ENCODE measurements around the gene CAMTA1. TPM values are rescaled to one million over a fixed set of nuclear protein-coding genes. Genes with fewer than 3 reads are reported as not detected.

The CAMTA1 gene
- total RNA-seq, 2 donors from 2014 or later = 100 to 102 TPM

- WGBS = 97% methylated on average over 2 of the region's 2 CpGs
- no peaks in the 10 kb centered on the region for H3K4me1 ChIP-seq (replicated peaks)
- H3K36me3 ChIP-seq = no peaks in the 10 kb centered on the region
- intact Hi-C loops (cut with DNase I) = no loop called here
- DNase-seq (ENCODE audit: low spot score) = no peak
- no peak overlapping the region for H3K4me3 ChIP-seq
- no peak for TF ChIP-seq POLR2A (IDR thresholded peaks at IDR 0.05)
- no peak for TF ChIP-seq CTCF (IDR thresholded peaks at IDR 0.05)
- TF ChIP-seq POLR2AphosphoS5 (IDR thresholded peaks at IDR 0.05) = no peak
- no peaks in the 10 kb centered on the region for H3K9me3 ChIP-seq
- H3K27me3 ChIP-seq (replicated peaks; ENCODE audit: insufficient read depth) = no peaks in the 10 kb centered on the region
- no peak overlapping the region for H3K27ac ChIP-seq
These were observed 870.1 kb downstream of the CAMTA1 start for GRCh38 chr1:7655354-7655753.

GRCh38 chr1:7656557-7657215 lies 871.4 kb downstream of the CAMTA1 start:
- no peaks in the 10 kb centered on the region for H3K9me3 ChIP-seq
- H3K27me3 ChIP-seq (replicated peaks; ENCODE audit: insufficient read depth) = no peaks in the 10 kb centered on the region
- TF ChIP-seq CTCF (IDR thresholded peaks at IDR 0.05) (no peak), POLR2AphosphoS5 (IDR thresholded peaks at IDR 0.05) (no peak)
- no peak overlapping the region for H3K27ac ChIP-seq
- no peak for DNase-seq (ENCODE audit: low spot score)
- 79% methylated on average over 23 of the region's 24 CpGs for WGBS
- no peaks in the 10 kb centered on the region for H3K36me3 ChIP-seq
- no peak overlapping the region for H3K4me3 ChIP-seq
- intact Hi-C loops (cut with DNase I) = no loop called here
- no peaks in the 10 kb centered on the region for H3K4me1 ChIP-seq (replicated peaks)

GRCh38 chr1:7657287-7658016 lies 872.2 kb downstream of the CAMTA1 start:
- H3K9me3 ChIP-seq = no peaks in the 10 kb centered on the region
- TF ChIP-seq POLR2AphosphoS5 (IDR thresholded peaks at IDR 0.05) (no peak), CTCF (IDR thresholded peaks at IDR 0.05) (no peak), POLR2A (IDR thresholded peaks at IDR 0.05) (no peak)
- H3K27me3 ChIP-seq (replicated peaks; ENCODE audit: insufficient read depth) = no peaks in the 10 kb centered on the region
- H3K36me3 ChIP-seq = no peaks in the 10 kb centered on the region
- no peaks in the 10 kb centered on the region for H3K4me1 ChIP-seq (replicated peaks)
- no peak overlapping the region for H3K4me3 ChIP-seq
- intact Hi-C loops (cut with DNase I) = no loop called here
- WGBS = 67% methylated on average over 17 of the region's 17 CpGs
- no peak for DNase-seq (ENCODE audit: low spot score)
- H3K27ac ChIP-seq = no peak overlapping the region

GRCh38 chr1:7658099-7658498 lies 872.8 kb downstream of the CAMTA1 start:
- 67% methylated on average over 7 of the region's 7 CpGs for WGBS
- no peaks in the 10 kb centered on the region for H3K9me3 ChIP-seq
- H3K4me1 ChIP-seq (replicated peaks) = no peaks in the 10 kb centered on the region
- no peaks in the 10 kb centered on the region for H3K27me3 ChIP-seq (replicated peaks; ENCODE audit: insufficient read depth)
- H3K27ac ChIP-seq = no peak overlapping the region
- intact Hi-C loops (cut with DNase I) = no loop called here
- TF ChIP-seq POLR2AphosphoS5 (IDR thresholded peaks at IDR 0.05) (no peak), CTCF (IDR thresholded peaks at IDR 0.05) (no peak), POLR2A (IDR thresholded peaks at IDR 0.05) (no peak)
- H3K36me3 ChIP-seq = no peaks in the 10 kb centered on the region
- DNase-seq (ENCODE audit: low spot score) = no peak
- no peak overlapping the region for H3K4me3 ChIP-seq

- Histone ChIP-seq H3K27me3 (replicated peaks; ENCODE audit: insufficient read depth) (no peaks in the 10 kb centered on the region), H3K36me3 (no peaks in the 10 kb centered on the region), H3K4me3 (no peak overlapping the region), H3K4me1 (replicated peaks) (no peaks in the 10 kb centered on the region), H3K9me3 (no peaks in the 10 kb centered on the region), H3K27ac (no peak overlapping the region)
- no peak for DNase-seq (ENCODE audit: low spot score)
- intact Hi-C loops (cut with DNase I) = no loop called here
- WGBS = 95% methylated on average over 6 of the region's 6 CpGs
- TF ChIP-seq POLR2A (IDR thresholded peaks at IDR 0.05) (no peak), POLR2AphosphoS5 (IDR thresholded peaks at IDR 0.05) (no peak), CTCF (IDR thresholded peaks at IDR 0.05) (no peak)
These were observed 874.3 kb downstream of the CAMTA1 start for GRCh38 chr1:7659514-7659913.

All from prostate gland (tissue), 2 donors.